Natural killer cell (primary cell): Measurements from ENCODE around the gene NGFR. TPM values are rescaled to one million over a fixed set of nuclear protein-coding genes. Genes with fewer than 3 reads are reported as not detected.
"Not testable (repeated sequence)": the region's sequence is repeated elsewhere in the genome, so short reads cannot be mapped to it uniquely, and the experiment has no call there.

Experiments used
- ATAC-seq, 3 donors: fragments of 150-1000 bp in 2 of 3; fragments of 200-7000 bp in 1 of 3; cut with Tn5 transposase; 1 replicate in 1 of 3; 2 replicates in 2 of 3; pipeline ENCODE4 v1.10.0; 2021; ENCODE audit warnings: mild to moderate bottlenecking in 2 of 3, moderate library complexity in 2 of 3
- DNase-seq, 2 donors: peaks; one replicate each; pipeline versions ENCODE4 v3.0.0 to v3.0.0-alpha.2; 2013 to 2021; ENCODE audit warnings: mixed read lengths in 1 of 2
- H3K27ac ChIP-seq: one replicate; pipeline ENCODE4 v1.5.1; 2013; ENCODE audit warnings: mild to moderate bottlenecking, low read length
- H3K27me3 ChIP-seq: one replicate; pipeline ENCODE4 v1.6.1; 2013; ENCODE audit warnings: low read length; ENCODE audit not compliant: control insufficient read depth, insufficient read depth
- H3K36me3 ChIP-seq: one replicate; pipeline ENCODE4 v1.6.1; 2013; ENCODE audit warnings: low read length; ENCODE audit not compliant: control insufficient read depth, insufficient read depth
- H3K4me1 ChIP-seq: one replicate; pipeline ENCODE4 v1.6.1; 2013; ENCODE audit warnings: low read length; ENCODE audit not compliant: control insufficient read depth, insufficient read depth
- H3K4me3 ChIP-seq: one replicate; pipeline ENCODE4 v1.5.1; 2013; ENCODE audit warnings: low read length
- H3K9me3 ChIP-seq: one replicate; pipeline ENCODE4 v1.6.1; 2013; ENCODE audit warnings: low read length; ENCODE audit not compliant: control insufficient read depth, insufficient read depth
- H3K27ac Mint-ChIP-seq, 2 donors: one replicate each; pipeline ENCODE4 v1.8.0; 2022; ENCODE audit warnings: mild to moderate bottlenecking in 2 of 2, mixed read lengths in 2 of 2, moderate library complexity in 1 of 2
- H3K27me3 Mint-ChIP-seq, 2 donors: one replicate each; pipeline ENCODE4 v1.8.0; 2022; ENCODE audit warnings: low read depth in 2 of 2, mixed read lengths in 2 of 2
- H3K36me3 Mint-ChIP-seq: one replicate; pipeline ENCODE4 v1.8.0; 2022; ENCODE audit warnings: mixed read lengths
- H3K4me1 Mint-ChIP-seq, 2 donors: one replicate each; pipeline ENCODE4 v1.8.0; 2022; ENCODE audit warnings: mixed read lengths in 2 of 2
- H3K4me3 Mint-ChIP-seq: one replicate; pipeline ENCODE4 v1.8.0; 2022; ENCODE audit warnings: mild to moderate bottlenecking, moderate library complexity, mixed read lengths
- H3K9me3 Mint-ChIP-seq, 2 donors: one replicate each; pipeline ENCODE4 v1.8.0; 2022; ENCODE audit warnings: mixed read lengths in 2 of 2
- CTCF ChIP-seq: fragments of 200-600 bp; IDR thresholded peaks from one replicate; pipeline ENCODE4 v1.8.0; 2022; ENCODE audit warnings: antibody characterized with exemption
- WGBS: methylation state at CpG from one replicate; pipeline ENCODE4 v1.1.7; 2013; ENCODE audit warnings: missing lambda C conversion rate; ENCODE audit not compliant: insufficient coverage; 5-methylcytosine and 5-hydroxymethylcytosine counted together
- intact Hi-C: fragments of 100-400 bp; cut with micrococcal nuclease; formaldehyde crosslinking; loops from one replicate; pipeline ENCODE4 v1.14.2; 2022
- total RNA-seq, 4 donors: library from RNA; stranded (reverse); fragments of 120-200 nt in 1 of 4; gene quantifications; one replicate each; pipeline versions ENCODE4 v1.2.3 to v1.2.4, GENCODE V29; 2013 to 2022

Gene NGFR
- total RNA-seq, 3 donors from 2014 or later (not counting 1 experiment from before 2014, with no cell fraction given), result 0.91 to 1.8 (median 1.2) TPM

- Histone ChIP-seq H3K9me3 (no peaks in the 10 kb centered on the region), H3K36me3 (no peaks in the 10 kb centered on the region), H3K27me3 (no peaks in the 10 kb centered on the region), H3K4me3 (no peak overlapping the region), H3K27ac (no peak overlapping the region), H3K4me1 (peaks cover 9% of the 10 kb centered on the region)
- Mint-ChIP-seq H3K36me3 (no peaks in the 10 kb centered on the region), H3K27ac (no peak overlapping the region), H3K4me1 (peaks cover 6 to 15% of the 10 kb centered on the region in 2 donors), H3K9me3 (no peaks in the 10 kb centered on the region), H3K27me3 (peaks cover 0 to 5% of the 10 kb centered on the region in 2 donors), H3K4me3 (no peak overlapping the region)
- intact Hi-C loops, result no loop called here
- no peak for TF ChIP-seq CTCF
- ATAC-seq (no peak), DNase-seq (no peak)
- 88% methylated on average over 19 of the region's 20 CpGs for WGBS
Measured at GRCh38 chr17:49549691-49550678, 54.9 kb downstream of the NGFR start.

- H3K27ac Mint-ChIP-seq, H3K4me1 ChIP-seq, H3K36me3 ChIP-seq, H3K27ac ChIP-seq, ATAC-seq, intact Hi-C loops, H3K9me3 Mint-ChIP-seq, H3K4me3 Mint-ChIP-seq, H3K27me3 Mint-ChIP-seq, H3K9me3 ChIP-seq, DNase-seq, H3K36me3 Mint-ChIP-seq, H3K27me3 ChIP-seq, H3K4me3 ChIP-seq: not testable (repeated sequence)
- WGBS, result 91% methylated on average over 9 of the region's 9 CpGs
- H3K4me1 Mint-ChIP-seq, result peaks cover 6 to 15% of the 10 kb centered on the region in 2 donors
Measured at GRCh38 chr17:49550764-49551163, 55.7 kb downstream of the NGFR start.

- no peak for ATAC-seq
- intact Hi-C loops, result no loop called here
- WGBS, result 94% methylated on average over 12 of the region's 12 CpGs
Measured at GRCh38 chr17:49551221-49552069, 56.4 kb downstream of the NGFR start.

More at GRCh38 chr17:49551221-49552069, 56.4 kb downstream of the NGFR start:
- Histone ChIP-seq H3K4me1 (peaks cover 15% of the 10 kb centered on the region), H3K9me3 (no peaks in the 10 kb centered on the region), H3K27me3 (no peaks in the 10 kb centered on the region), H3K4me3 (no peak overlapping the region), H3K36me3 (no peaks in the 10 kb centered on the region), H3K27ac (no peak overlapping the region)
- no peak for TF ChIP-seq CTCF
- H3K36me3 Mint-ChIP-seq, result no peaks in the 10 kb centered on the region
- no peak overlapping the region for H3K4me3 Mint-ChIP-seq
- DNase-seq, result no peak
- no peaks in the 10 kb centered on the region for H3K9me3 Mint-ChIP-seq
- peaks cover 6 to 20% of the 10 kb centered on the region in 2 donors for H3K4me1 Mint-ChIP-seq
- no peak overlapping the region for H3K27ac Mint-ChIP-seq
- peaks cover 0 to 5% of the 10 kb centered on the region in 2 donors for H3K27me3 Mint-ChIP-seq
